ENCODE results near the gene IMP4. TPM values are rescaled to one million over a fixed set of nuclear protein-coding genes. Genes with fewer than 3 reads are reported as not detected.

Gene IMP4
- total and polyA plus RNA-seq, 2 of the 4 experiments (the other 2 are of a cell fraction): 154 to 169 TPM

DNA sequence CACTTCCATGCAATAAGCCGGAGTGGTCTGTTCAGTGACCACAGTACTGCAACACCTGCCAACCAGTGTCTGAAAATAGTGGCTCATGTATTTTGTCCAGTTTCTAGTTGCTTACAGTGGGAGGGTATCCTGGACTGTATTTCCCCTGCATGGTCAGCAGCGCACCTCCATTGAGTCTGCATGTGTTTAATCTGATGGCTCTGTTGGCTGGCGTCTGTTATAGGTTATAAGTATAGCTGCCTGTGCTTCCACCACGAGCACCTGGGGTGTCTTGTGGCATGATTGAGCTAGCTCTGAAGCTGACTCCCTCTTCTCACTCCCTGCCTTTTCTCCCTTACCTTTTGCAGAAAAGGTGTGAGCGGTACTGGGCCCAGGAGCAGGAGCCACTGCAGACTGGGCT, 26.1 kb downstream of the IMP4 start:
- CTCF ChIA-PET: no interaction called here
- ATAC-seq (ENCODE audit: low read depth): no peak
- dilution Hi-C loops (cut with HindIII; ENCODE audit: low sequenced_read_pairs, unreplicated experiment): no loop called here

More for the DNA sequence above, 26.1 kb downstream of the IMP4 start:
- H3K56ac ChIP-seq (ENCODE audit: extremely low read depth, insufficient read depth, low read length): no peak overlapping the region
- no peak overlapping the region for H3K14ac ChIP-seq (replicated peaks; ENCODE audit: low read depth, low read length)
- no peak overlapping the region for H3K4ac ChIP-seq (ENCODE audit: low read depth, low read length)
- H2BK120ac ChIP-seq (ENCODE audit: low read depth, low read length): no peak overlapping the region
- peaks cover 16 to 32% of the 10 kb centered on the region in 2 experiments for H3K79me1 ChIP-seq (ENCODE audit: low read depth in 1 of 2, low read length in 2 of 2)
- no peak overlapping the region for H2BK20ac ChIP-seq (ENCODE audit: low read depth, low read length)
- no peak overlapping the region for H2BK15ac ChIP-seq (ENCODE audit: low read depth, low read length)
- no peaks in the 10 kb centered on the region; the same call in 1 of the 2 replicates for H4K20me1 ChIP-seq (ENCODE audit: insufficient read depth, low read length)
- BruUV-seq (replicated peaks): no TSS peak
- H3K9me3 ChIP-seq (ENCODE audit: control insufficient read depth, insufficient read depth, low read length): no peaks in the 10 kb centered on the region
- H3K4me3 ChIP-seq (ENCODE audit: insufficient read depth, low read depth, low read length): no peak overlapping the region
- H3K4me1 ChIP-seq (ENCODE audit: control insufficient read depth, insufficient read depth, low read length): peaks cover 4% of the 10 kb centered on the region; the same call in 1 of the 2 replicates
- no peak overlapping the region for H4K8ac ChIP-seq (ENCODE audit: low read depth in 2 of 2, low read length in 2 of 2)
- H2AK9ac ChIP-seq (replicated peaks; ENCODE audit: low read depth, low read length, poor library complexity): no peak overlapping the region
- H3K27me3 ChIP-seq (ENCODE audit: control insufficient read depth, insufficient read depth, low read length): no peaks in the 10 kb centered on the region
- H2BK5ac ChIP-seq (ENCODE audit: low read depth, low read length, poor library complexity, severe bottlenecking): no peak overlapping the region
- WGBS, 2 experiments (ENCODE audit: extremely low coverage in 2 of 2, insufficient read length in 1 of 2): no CpG with 5 or more reads among the region's 5 CpGs
- H3K27ac ChIP-seq (ENCODE audit: insufficient read depth, low read length): no peak overlapping the region
- peaks cover 10% of the 10 kb centered on the region for H3K9me1 ChIP-seq (ENCODE audit: insufficient read depth, low read length)
- in situ Hi-C loops (cut with MboI; ENCODE audit: low sequenced_read_pairs) (loop anchor here (25.0 kb wide), 1 partner anchor 744 kb away; the partner anchor contains the start of gene PLEKHB2), intact Hi-C loops (cut with micrococcal nuclease) (no loop called here)
- no peak for DNase-seq
- H2AK5ac ChIP-seq (ENCODE audit: low read depth, low read length): no peak overlapping the region
- H3K23ac ChIP-seq (ENCODE audit: low read depth, low read length): no peak overlapping the region
- no peak overlapping the region for H4K5ac ChIP-seq (ENCODE audit: low read depth, low read length)
- POLR2A ChIA-PET (ENCODE audit: unreplicated experiment): no interaction called here
- no peak overlapping the region for H3K9ac ChIP-seq (ENCODE audit: low read depth, low read length)
- no peak overlapping the region for H2AFZ ChIP-seq (replicated peaks; ENCODE audit: low read length, poor library complexity)
- no peak overlapping the region for H4K91ac ChIP-seq (ENCODE audit: insufficient read depth, low read depth, low read length)
- H3K36me3 ChIP-seq (ENCODE audit: control insufficient read depth, insufficient read depth, low read length): peaks cover 6% of the 10 kb centered on the region; the same call in 1 of the 2 replicates
- no peak overlapping the region for H3K18ac ChIP-seq (ENCODE audit: low read depth, low read length)
- no peak overlapping the region for H3K4me2 ChIP-seq (ENCODE audit: low read depth, low read length)
- TF ChIP-seq MAFK (IDR thresholded peaks at IDR 0.05; ENCODE audit: low read depth, low read length) (no peak), SMC3 (IDR thresholded peaks at IDR 0.05; ENCODE audit: low read depth, low read length) (no peak), MXI1 (IDR thresholded peaks at IDR 0.05; ENCODE audit: borderline replicate concordance, low read depth, low read length) (no peak), NFE2L2 (IDR thresholded peaks at IDR 0.05; ENCODE audit: low read depth, low read length) (no peak), CEBPB (IDR thresholded peaks at IDR 0.05; ENCODE audit: low read depth, low read length) (no peak), BHLHE40 (IDR thresholded peaks at IDR 0.05; ENCODE audit: low read depth, low read length) (no peak)
- TF ChIP-seq, protein P1, sequence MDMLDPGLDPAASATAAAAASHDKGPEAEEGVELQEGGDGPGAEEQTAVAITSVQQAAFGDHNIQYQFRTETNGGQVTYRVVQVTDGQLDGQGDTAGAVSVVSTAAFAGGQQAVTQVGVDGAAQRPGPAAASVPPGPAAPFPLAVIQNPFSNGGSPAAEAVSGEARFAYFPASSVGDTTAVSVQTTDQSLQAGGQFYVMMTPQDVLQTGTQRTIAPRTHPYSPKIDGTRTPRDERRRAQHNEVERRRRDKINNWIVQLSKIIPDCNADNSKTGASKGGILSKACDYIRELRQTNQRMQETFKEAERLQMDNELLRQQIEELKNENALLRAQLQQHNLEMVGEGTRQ (IDR thresholded peaks at IDR 0.05; ENCODE audit: low read depth, low read length): no peak
- TF ChIP-seq, protein P2, sequence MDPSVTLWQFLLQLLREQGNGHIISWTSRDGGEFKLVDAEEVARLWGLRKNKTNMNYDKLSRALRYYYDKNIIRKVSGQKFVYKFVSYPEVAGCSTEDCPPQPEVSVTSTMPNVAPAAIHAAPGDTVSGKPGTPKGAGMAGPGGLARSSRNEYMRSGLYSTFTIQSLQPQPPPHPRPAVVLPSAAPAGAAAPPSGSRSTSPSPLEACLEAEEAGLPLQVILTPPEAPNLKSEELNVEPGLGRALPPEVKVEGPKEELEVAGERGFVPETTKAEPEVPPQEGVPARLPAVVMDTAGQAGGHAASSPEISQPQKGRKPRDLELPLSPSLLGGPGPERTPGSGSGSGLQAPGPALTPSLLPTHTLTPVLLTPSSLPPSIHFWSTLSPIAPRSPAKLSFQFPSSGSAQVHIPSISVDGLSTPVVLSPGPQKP (IDR thresholded peaks at IDR 0.05; ENCODE audit: borderline replicate concordance, low read depth, low read length): no peak
- TF ChIP-seq, protein P3, sequence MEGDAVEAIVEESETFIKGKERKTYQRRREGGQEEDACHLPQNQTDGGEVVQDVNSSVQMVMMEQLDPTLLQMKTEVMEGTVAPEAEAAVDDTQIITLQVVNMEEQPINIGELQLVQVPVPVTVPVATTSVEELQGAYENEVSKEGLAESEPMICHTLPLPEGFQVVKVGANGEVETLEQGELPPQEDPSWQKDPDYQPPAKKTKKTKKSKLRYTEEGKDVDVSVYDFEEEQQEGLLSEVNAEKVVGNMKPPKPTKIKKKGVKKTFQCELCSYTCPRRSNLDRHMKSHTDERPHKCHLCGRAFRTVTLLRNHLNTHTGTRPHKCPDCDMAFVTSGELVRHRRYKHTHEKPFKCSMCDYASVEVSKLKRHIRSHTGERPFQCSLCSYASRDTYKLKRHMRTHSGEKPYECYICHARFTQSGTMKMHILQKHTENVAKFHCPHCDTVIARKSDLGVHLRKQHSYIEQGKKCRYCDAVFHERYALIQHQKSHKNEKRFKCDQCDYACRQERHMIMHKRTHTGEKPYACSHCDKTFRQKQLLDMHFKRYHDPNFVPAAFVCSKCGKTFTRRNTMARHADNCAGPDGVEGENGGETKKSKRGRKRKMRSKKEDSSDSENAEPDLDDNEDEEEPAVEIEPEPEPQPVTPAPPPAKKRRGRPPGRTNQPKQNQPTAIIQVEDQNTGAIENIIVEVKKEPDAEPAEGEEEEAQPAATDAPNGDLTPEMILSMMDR (conservative IDR thresholded peaks at IDR 0.05; ENCODE audit: low read depth, low read length): no peak
